Transverse colon (tissue), 4 donors: ENCODE measurements around the gene STOX2. TPM values are rescaled to one million over a fixed set of nuclear protein-coding genes. Genes with fewer than 3 reads are reported as not detected.

Source experiments
- DNase-seq: peaks from one replicate; pipeline ENCODE4 v3.0.0-alpha.2; 2019
- H3K27ac ChIP-seq, 4 donors: fragments of 200-600 bp; sonication (generic); 2 replicates each; pipeline ENCODE4 v1.5.1; 2016 to 2018; ENCODE audit warnings: inconsistent platforms in 4 of 4
- H3K27me3 ChIP-seq: fragments of 200-600 bp; sonication (generic); 2 replicates; pipeline ENCODE4 v1.5.1; 2017; ENCODE audit warnings: inconsistent platforms
- H3K36me3 ChIP-seq, 4 donors: fragments of 200-600 bp; sonication (generic); 2 replicates each; pipeline ENCODE4 v1.5.1; 2017 to 2019; ENCODE audit warnings: inconsistent platforms in 4 of 4
- H3K4me1 ChIP-seq, 4 donors: fragments of 200-600 bp; sonication (generic); 2 replicates each; pipeline ENCODE4 v1.5.1; 2017 to 2020; ENCODE audit warnings: inconsistent platforms in 4 of 4
- H3K4me3 ChIP-seq, 4 donors: fragments of 200-600 bp; sonication (generic); 1 replicate in 1 of 4; 2 replicates in 3 of 4; pipeline versions ENCODE4 v1.5.1 to v1.6.1; 2017 to 2019; ENCODE audit warnings: inconsistent platforms in 4 of 4
- H3K9me3 ChIP-seq, 2 donors: fragments of 200-600 bp; sonication (generic); 2 replicates each; pipeline ENCODE4 v1.5.1; 2017 to 2019; ENCODE audit warnings: inconsistent platforms in 2 of 2
- CTCF ChIP-seq, 5 experiments: fragments of 200-600 bp in 3 of 5; fragments of 450-650 bp in 2 of 5; sonication (generic) in 3 of 5; IDR thresholded peaks; 1 replicate in 2 of 5; 2 replicates in 3 of 5; pipeline ENCODE4 v1.5.1; 2016 to 2017; ENCODE audit warnings: antibody characterized with exemption in 5 of 5, inconsistent platforms in 3 of 5, mild to moderate bottlenecking in 2 of 5, moderate library complexity in 1 of 5
- EP300 ChIP-seq: sonication (generic); formaldehyde crosslinking; IDR thresholded peaks from one replicate; pipeline ENCODE4 v1.6.1; 2017; ENCODE audit warnings: antibody characterized with exemption, low read depth
- POLR2A ChIP-seq: fragments of 450-650 bp; IDR thresholded peaks from one replicate; pipeline ENCODE4 v1.6.1; 2016; ENCODE audit warnings: antibody characterized with exemption, mild to moderate bottlenecking, moderate library complexity
- POLR2AphosphoS5 ChIP-seq, 3 donors: sonication (generic); formaldehyde crosslinking; IDR thresholded peaks; one replicate each; pipeline ENCODE4 v1.6.1; 2016; ENCODE audit warnings: antibody characterized with exemption in 3 of 3
- WGBS, 2 donors: methylation state at CpG; one replicate each; pipeline ENCODE4 v1.1.5; 2018; ENCODE audit warnings: low coverage in 1 of 2; 5-methylcytosine and 5-hydroxymethylcytosine counted together
- in situ Hi-C, 4 donors: fragments of 200-750 bp; cut with MboI; loops; one replicate each; pipeline versions ENCODE4 v1.15.0 to v1.15.1; 2017; ENCODE audit warnings: low sequenced_read_pairs in 3 of 4, low pct_ligation_motif_present in 1 of 4, low pct_unique_long_range_greater_than_20kb in 1 of 4
- intact Hi-C: fragments of 100-400 bp; cut with DNase I; formaldehyde crosslinking; loops from one replicate; pipeline ENCODE4 v1.15.1; 2023; ENCODE audit warnings: low total_unique reads
- total RNA-seq, 4 donors: library from RNA; depleted of rRNA; stranded (reverse); fragments of >200 nt; gene quantifications; one replicate each; pipeline ENCODE4 v1.1.0, GENCODE V29; 2016

The STOX2 gene
- total RNA-seq, 4 donors from 2014 or later = 0.37 to 90.8 (median 7.7) TPM

- in situ Hi-C loops (no loop called here), intact Hi-C loops (no loop called here)
- Histone ChIP-seq H3K27ac (no peak overlapping the region), H3K4me1 (no peaks in the 10 kb centered on the region), H3K4me3 (no peak overlapping the region), H3K36me3 (no peaks in the 10 kb centered on the region), H3K27me3 (no peaks in the 10 kb centered on the region), H3K9me3 (no peaks in the 10 kb centered on the region)
- TF ChIP-seq POLR2AphosphoS5 (IDR thresholded peaks at IDR 0.05) = no peak
- no peak for TF ChIP-seq EP300
- no peak for TF ChIP-seq POLR2A
- no peak for TF ChIP-seq CTCF (IDR thresholded peaks at IDR 0.05)
- 92% methylated on average over 5 of the region's 5 CpGs; no CpG with 5 or more reads in 1 of the 2 donors for WGBS, 2 donors
- no peak for DNase-seq
These were observed 15.9 kb upstream of the STOX2 start for GRCh38 chr4:183889190-183889589.

GRCh38 chr4:183897193-183897592, 7.9 kb upstream of the STOX2 start:
- in situ Hi-C loops = no loop called here

DNA sequence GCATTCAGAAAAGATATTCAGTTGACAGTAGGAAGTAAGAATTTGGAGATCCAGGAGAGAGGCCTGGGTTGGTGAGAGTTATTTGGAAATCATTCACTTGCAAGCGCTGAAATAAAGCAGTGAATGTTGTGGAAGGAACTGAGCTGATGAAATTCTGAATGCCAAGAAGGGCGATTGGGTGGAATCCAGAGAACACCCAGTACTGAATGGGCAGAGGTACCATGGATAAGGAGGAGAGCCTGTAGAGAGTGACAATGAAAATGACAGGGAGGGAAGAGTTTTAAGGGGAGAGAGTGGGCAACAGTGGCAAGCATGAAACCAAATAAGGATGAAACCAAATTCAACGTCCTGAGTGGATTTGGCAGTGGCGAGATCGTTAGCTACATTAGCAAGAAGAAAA, 6.7 kb upstream of the STOX2 start:
- Histone ChIP-seq H3K27me3 (peaks cover 1% of the 10 kb centered on the region), H3K36me3 (no peaks in the 10 kb centered on the region), H3K27ac (no peak overlapping the region), H3K9me3 (peaks cover 0 to 5% of the 10 kb centered on the region in 2 donors), H3K4me3 (no peak overlapping the region), H3K4me1 (no peaks in the 10 kb centered on the region)
- DNase-seq = no peak
- TF ChIP-seq CTCF (IDR thresholded peaks at IDR 0.05) = no peak
- TF ChIP-seq EP300 = no peak
- TF ChIP-seq POLR2A = no peak
- no peak for TF ChIP-seq POLR2AphosphoS5 (IDR thresholded peaks at IDR 0.05)
- WGBS, 2 donors = 92 to 96% methylated on average over 5 of the region's 5 CpGs
- in situ Hi-C loops (no loop called here), intact Hi-C loops (no loop called here)

More at GRCh38 chr4:183897193-183897592, 7.9 kb upstream of the STOX2 start:
- Histone ChIP-seq H3K9me3 (peaks cover 0 to 5% of the 10 kb centered on the region in 2 donors), H3K27ac (no peak overlapping the region), H3K4me3 (no peak overlapping the region), H3K27me3 (no peaks in the 10 kb centered on the region), H3K36me3 (no peaks in the 10 kb centered on the region), H3K4me1 (no peaks in the 10 kb centered on the region)
- no peak for DNase-seq
- intact Hi-C loops = no loop called here
- TF ChIP-seq CTCF (IDR thresholded peaks at IDR 0.05) = no peak
- no peak for TF ChIP-seq POLR2A
- TF ChIP-seq EP300 = no peak
- no peak for TF ChIP-seq POLR2AphosphoS5 (IDR thresholded peaks at IDR 0.05)
- WGBS, 2 donors = 84 to 88% methylated on average over 2 to 3 of the region's 3 CpGs

DNA sequence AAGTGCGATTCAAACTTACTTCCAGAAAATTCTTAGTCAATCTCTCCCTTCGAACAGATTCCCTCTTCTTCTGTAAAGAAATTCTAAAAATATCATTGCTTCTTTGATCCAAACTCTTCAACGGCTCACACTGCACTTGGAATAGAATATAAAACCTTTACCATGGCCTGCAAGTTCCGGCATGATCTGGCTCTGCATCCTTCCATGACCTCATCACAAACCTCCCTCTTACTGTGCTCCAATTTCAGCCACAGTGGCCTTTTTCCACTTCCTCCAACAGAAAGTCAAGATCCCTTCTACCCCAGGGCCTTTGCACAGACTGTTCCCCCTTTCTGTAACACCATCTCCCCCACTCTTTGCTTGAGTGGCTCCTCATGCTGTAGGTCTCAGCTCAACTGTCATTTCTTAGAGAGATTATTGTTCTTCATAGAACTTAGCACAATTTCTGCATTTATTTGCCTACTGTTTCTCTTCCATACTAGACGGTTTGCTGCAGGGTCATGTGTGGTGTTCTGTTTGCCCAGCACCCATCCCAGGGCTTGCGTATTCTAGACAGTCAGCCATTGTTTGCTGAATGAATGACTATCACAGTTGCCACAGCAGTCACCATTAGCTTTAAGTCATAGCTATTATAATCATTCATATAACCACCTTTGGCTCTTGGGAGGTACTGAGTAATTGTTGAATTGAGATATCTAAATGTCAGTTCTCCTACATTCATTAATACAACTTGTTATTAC, 1.9 kb upstream of the STOX2 start:
- intact Hi-C loops = no loop called here
- in situ Hi-C loops = no loop called here
- H3K27me3 ChIP-seq = peaks cover 38% of the 10 kb centered on the region

More for the DNA sequence above, 1.9 kb upstream of the STOX2 start:
- peaks cover 0 to 22% (median 18%) of the 10 kb centered on the region in 4 donors for H3K4me1 ChIP-seq
- peaks cover 0 to 5% of the 10 kb centered on the region in 2 donors for H3K9me3 ChIP-seq
- no peak for TF ChIP-seq POLR2AphosphoS5 (IDR thresholded peaks at IDR 0.05)
- no peaks in the 10 kb centered on the region for H3K36me3 ChIP-seq
- DNase-seq = no peak
- no peak overlapping the region for H3K27ac ChIP-seq
- no peak overlapping the region for H3K4me3 ChIP-seq
- WGBS, 2 donors = 83 to 87% methylated on average over 5 to 6 of the region's 6 CpGs
